ENCODE data around the gene RPS6KA3. TPM values are rescaled to one million over a fixed set of nuclear protein-coding genes. Genes with fewer than 3 reads are reported as not detected.

RPS6KA3 gene
- total RNA-seq, 1 donor from 2014 or later: 22.8 TPM

- Histone ChIP-seq H3K27ac (no peak overlapping the region), H3K4me3 (no peak overlapping the region), H3K27me3 (no peaks in the 10 kb centered on the region), H3K9me3 (no peaks in the 10 kb centered on the region), H3K4me1 (peaks cover 5% of the 10 kb centered on the region), H3K36me3 (peaks cover 0 to 5% of the 10 kb centered on the region in 2 donors)
- intact Hi-C loops (cut with DNase I): no loop called here
- no peak for DNase-seq (ENCODE audit: extremely low spot score in 2 of 2)
- TF ChIP-seq POLR2AphosphoS5 (IDR thresholded peaks at IDR 0.05; ENCODE audit: insufficient read depth in 1 of 2, low read depth in 1 of 2) (no peak), POLR2A (IDR thresholded peaks at IDR 0.05) (no peak), CTCF (IDR thresholded peaks at IDR 0.05) (no peak)
These were observed 39.6 kb downstream of the RPS6KA3 start for GRCh38 chrX:20227116-20227515.

- Histone ChIP-seq H3K27ac (no peak overlapping the region), H3K9me3 (no peaks in the 10 kb centered on the region)
These were observed 41.2 kb downstream of the RPS6KA3 start for GRCh38 chrX:20225488-20225833.

GRCh38 chrX:20224814-20225487, 41.8 kb downstream of the RPS6KA3 start:
- TF ChIP-seq CTCF (IDR thresholded peaks at IDR 0.05): no peak
- no peak for TF ChIP-seq POLR2A (IDR thresholded peaks at IDR 0.05)
- TF ChIP-seq POLR2AphosphoS5 (IDR thresholded peaks at IDR 0.05; ENCODE audit: insufficient read depth in 1 of 2, low read depth in 1 of 2): no peak
- intact Hi-C loops (cut with DNase I): no loop called here
- no peak overlapping the region for H3K4me3 ChIP-seq

More at GRCh38 chrX:20225488-20225833, 41.2 kb downstream of the RPS6KA3 start:
- Histone ChIP-seq H3K4me3 (no peak overlapping the region), H3K36me3 (peaks cover 0 to 3% of the 10 kb centered on the region in 2 donors), H3K4me1 (peaks cover 5% of the 10 kb centered on the region), H3K27me3 (no peaks in the 10 kb centered on the region)
- no peak for TF ChIP-seq POLR2A (IDR thresholded peaks at IDR 0.05)
- no peak for TF ChIP-seq CTCF (IDR thresholded peaks at IDR 0.05)
- no peak for TF ChIP-seq POLR2AphosphoS5 (IDR thresholded peaks at IDR 0.05; ENCODE audit: insufficient read depth in 1 of 2, low read depth in 1 of 2)
- intact Hi-C loops (cut with DNase I): no loop called here
- DNase-seq (ENCODE audit: extremely low spot score in 2 of 2): no peak

GRCh38 chrX:20221902-20222301, 44.8 kb downstream of the RPS6KA3 start:
- H3K36me3 ChIP-seq: no peaks in the 10 kb centered on the region
- intact Hi-C loops (cut with DNase I): no loop called here

More at GRCh38 chrX:20224814-20225487, 41.8 kb downstream of the RPS6KA3 start:
- H3K27ac ChIP-seq: no peak overlapping the region
- no peaks in the 10 kb centered on the region for H3K27me3 ChIP-seq
- H3K9me3 ChIP-seq: no peaks in the 10 kb centered on the region
- H3K4me1 ChIP-seq: peaks cover 5% of the 10 kb centered on the region
- no peaks in the 10 kb centered on the region for H3K36me3 ChIP-seq
- DNase-seq (ENCODE audit: extremely low spot score in 2 of 2): no peak

More at GRCh38 chrX:20221902-20222301, 44.8 kb downstream of the RPS6KA3 start:
- TF ChIP-seq POLR2A (IDR thresholded peaks at IDR 0.05) (no peak), POLR2AphosphoS5 (IDR thresholded peaks at IDR 0.05; ENCODE audit: insufficient read depth in 1 of 2, low read depth in 1 of 2) (no peak), CTCF (IDR thresholded peaks at IDR 0.05) (no peak)
- H3K27ac ChIP-seq: no peak overlapping the region
- H3K9me3 ChIP-seq: no peaks in the 10 kb centered on the region
- no peaks in the 10 kb centered on the region for H3K27me3 ChIP-seq
- peaks cover 7% of the 10 kb centered on the region for H3K4me1 ChIP-seq
- no peak for DNase-seq (ENCODE audit: extremely low spot score in 2 of 2)
- no peak overlapping the region for H3K4me3 ChIP-seq
